ENCODE results near the gene CINP. TPM values are rescaled to one million over a fixed set of nuclear protein-coding genes. Genes with fewer than 3 reads are reported as not detected.

Gene CINP
- total and polyA plus RNA-seq, 2 experiments from 2014 or later, result 54.0 to 63.1 TPM

DNA sequence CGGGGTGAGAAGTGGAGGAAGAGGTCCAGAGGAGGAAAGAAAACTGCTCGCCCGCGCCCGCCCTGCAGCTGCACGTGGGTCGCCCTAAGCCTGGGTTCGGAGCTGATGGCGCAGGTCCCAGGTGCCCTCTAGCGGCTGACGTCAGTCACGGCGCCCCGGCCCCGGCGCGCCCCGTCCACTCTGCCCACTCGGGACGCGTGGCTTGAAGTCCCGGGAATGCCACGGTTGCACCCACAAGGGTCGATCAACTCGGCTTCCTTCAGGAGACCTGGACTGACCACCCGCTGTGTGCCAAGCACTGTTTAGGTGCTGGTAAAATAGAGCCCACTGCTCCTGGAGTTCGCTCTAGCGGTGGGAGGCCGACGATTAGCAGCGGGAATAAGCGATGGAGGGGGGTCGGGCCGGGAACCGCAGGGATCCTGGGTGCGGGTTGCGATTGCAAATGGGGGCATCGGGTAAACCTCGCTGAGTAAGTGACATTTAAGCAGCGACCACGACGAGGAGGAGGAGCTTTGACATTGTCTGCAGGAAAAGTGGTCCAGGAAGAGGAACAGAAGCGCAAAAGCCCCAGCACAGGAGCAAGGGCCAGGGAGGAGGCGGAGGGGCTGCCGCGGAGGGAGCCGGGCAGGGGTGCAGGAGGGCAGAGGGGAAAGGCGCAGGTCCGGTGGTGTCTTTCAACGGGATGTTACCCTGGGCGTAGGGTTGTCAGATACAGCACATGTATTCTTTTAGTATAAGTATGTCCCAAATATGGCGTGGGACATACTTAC lies 48.3 kb downstream of the CINP start:
- Mint-ChIP-seq H3K27me3 (ENCODE audit: insufficient read depth, low read depth, poor library complexity) (peaks cover 40% of the 10 kb centered on the region), H3K9me3 (0 out of 3 replicates have a peak, but pooled peaks cover 5% of the 10 kb centered on the region), H3K36me3 (ENCODE audit: low read depth) (no peaks in the 10 kb centered on the region; the same call in 2 of the 3 replicates), H3K27ac (no peak overlapping the region), H3K4me1 (peaks cover 22% of the 10 kb centered on the region), H3K4me3 (peak overlapping the region; percentile 75)
- Histone ChIP-seq H3K4me1 (ENCODE audit: insufficient read depth) (peaks cover 22% of the 10 kb centered on the region), H3K4me2 (peak overlapping the region; percentile 76), H4K20me1 (replicated peaks; ENCODE audit: insufficient read depth) (no peaks in the 10 kb centered on the region), H3K27me3 (ENCODE audit: insufficient read depth) (peaks cover 29% of the 10 kb centered on the region), H3K9me2 (ENCODE audit: insufficient read depth) (no peaks in the 10 kb centered on the region), H3K36me3 (ENCODE audit: insufficient read depth) (no peaks in the 10 kb centered on the region), H3K4me3 (peak overlapping the region; percentile 85), H3K79me2 (replicated peaks; ENCODE audit: insufficient read depth) (no peaks in the 10 kb centered on the region), H3K27ac (ENCODE audit: low read depth) (no peak overlapping the region), H2AFZ (peak overlapping the region; percentile 80; the same call in 1 of the 2 replicates), H3F3A (replicated peaks; ENCODE audit: low read depth) (peaks cover 17% of the 10 kb centered on the region)
- no peak for TF ChIP-seq EZH2phosphoT487 (IDR thresholded peaks at IDR 0.05; ENCODE audit: unreplicated experiment)
- TF ChIP-seq POLR2AphosphoS5 (IDR thresholded peaks at IDR 0.05; ENCODE audit: low read depth), result peak; percentile 40; the same call in 1 of the 2 replicates
- peak; percentile 71 for TF ChIP-seq CREB1 (CRISPR knock-in tag; IDR thresholded peaks at IDR 0.05; ENCODE audit: low read depth)
- TF ChIP-seq, protein P1, sequence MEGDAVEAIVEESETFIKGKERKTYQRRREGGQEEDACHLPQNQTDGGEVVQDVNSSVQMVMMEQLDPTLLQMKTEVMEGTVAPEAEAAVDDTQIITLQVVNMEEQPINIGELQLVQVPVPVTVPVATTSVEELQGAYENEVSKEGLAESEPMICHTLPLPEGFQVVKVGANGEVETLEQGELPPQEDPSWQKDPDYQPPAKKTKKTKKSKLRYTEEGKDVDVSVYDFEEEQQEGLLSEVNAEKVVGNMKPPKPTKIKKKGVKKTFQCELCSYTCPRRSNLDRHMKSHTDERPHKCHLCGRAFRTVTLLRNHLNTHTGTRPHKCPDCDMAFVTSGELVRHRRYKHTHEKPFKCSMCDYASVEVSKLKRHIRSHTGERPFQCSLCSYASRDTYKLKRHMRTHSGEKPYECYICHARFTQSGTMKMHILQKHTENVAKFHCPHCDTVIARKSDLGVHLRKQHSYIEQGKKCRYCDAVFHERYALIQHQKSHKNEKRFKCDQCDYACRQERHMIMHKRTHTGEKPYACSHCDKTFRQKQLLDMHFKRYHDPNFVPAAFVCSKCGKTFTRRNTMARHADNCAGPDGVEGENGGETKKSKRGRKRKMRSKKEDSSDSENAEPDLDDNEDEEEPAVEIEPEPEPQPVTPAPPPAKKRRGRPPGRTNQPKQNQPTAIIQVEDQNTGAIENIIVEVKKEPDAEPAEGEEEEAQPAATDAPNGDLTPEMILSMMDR (conservative IDR thresholded peaks at IDR 0.05; ENCODE audit: low read depth in 2 of 2), result peak; percentile 92 to 99
- no peak for TF ChIP-seq ZNF331 (CRISPR knock-in tag; IDR thresholded peaks at IDR 0.05; ENCODE audit: low read depth)
- TF ChIP-seq, protein P2, sequence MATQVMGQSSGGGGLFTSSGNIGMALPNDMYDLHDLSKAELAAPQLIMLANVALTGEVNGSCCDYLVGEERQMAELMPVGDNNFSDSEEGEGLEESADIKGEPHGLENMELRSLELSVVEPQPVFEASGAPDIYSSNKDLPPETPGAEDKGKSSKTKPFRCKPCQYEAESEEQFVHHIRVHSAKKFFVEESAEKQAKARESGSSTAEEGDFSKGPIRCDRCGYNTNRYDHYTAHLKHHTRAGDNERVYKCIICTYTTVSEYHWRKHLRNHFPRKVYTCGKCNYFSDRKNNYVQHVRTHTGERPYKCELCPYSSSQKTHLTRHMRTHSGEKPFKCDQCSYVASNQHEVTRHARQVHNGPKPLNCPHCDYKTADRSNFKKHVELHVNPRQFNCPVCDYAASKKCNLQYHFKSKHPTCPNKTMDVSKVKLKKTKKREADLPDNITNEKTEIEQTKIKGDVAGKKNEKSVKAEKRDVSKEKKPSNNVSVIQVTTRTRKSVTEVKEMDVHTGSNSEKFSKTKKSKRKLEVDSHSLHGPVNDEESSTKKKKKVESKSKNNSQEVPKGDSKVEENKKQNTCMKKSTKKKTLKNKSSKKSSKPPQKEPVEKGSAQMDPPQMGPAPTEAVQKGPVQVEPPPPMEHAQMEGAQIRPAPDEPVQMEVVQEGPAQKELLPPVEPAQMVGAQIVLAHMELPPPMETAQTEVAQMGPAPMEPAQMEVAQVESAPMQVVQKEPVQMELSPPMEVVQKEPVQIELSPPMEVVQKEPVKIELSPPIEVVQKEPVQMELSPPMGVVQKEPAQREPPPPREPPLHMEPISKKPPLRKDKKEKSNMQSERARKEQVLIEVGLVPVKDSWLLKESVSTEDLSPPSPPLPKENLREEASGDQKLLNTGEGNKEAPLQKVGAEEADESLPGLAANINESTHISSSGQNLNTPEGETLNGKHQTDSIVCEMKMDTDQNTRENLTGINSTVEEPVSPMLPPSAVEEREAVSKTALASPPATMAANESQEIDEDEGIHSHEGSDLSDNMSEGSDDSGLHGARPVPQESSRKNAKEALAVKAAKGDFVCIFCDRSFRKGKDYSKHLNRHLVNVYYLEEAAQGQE (IDR thresholded peaks at IDR 0.05; ENCODE audit: unreplicated experiment), result no peak
- DNase-seq (ENCODE audit: low spot score) (peak; percentile 84), ATAC-seq (peak; percentile 64)
